ENCODE measurements around the gene TM7SF2. TPM values are rescaled to one million over a fixed set of nuclear protein-coding genes. Genes with fewer than 3 reads are reported as not detected.

TM7SF2 gene
- total and polyA plus RNA-seq, 2 of the 13 experiments (the other 11 are each of a cell fraction or from before 2014, with no cell fraction given): 56.0 to 66.9 TPM

DNA sequence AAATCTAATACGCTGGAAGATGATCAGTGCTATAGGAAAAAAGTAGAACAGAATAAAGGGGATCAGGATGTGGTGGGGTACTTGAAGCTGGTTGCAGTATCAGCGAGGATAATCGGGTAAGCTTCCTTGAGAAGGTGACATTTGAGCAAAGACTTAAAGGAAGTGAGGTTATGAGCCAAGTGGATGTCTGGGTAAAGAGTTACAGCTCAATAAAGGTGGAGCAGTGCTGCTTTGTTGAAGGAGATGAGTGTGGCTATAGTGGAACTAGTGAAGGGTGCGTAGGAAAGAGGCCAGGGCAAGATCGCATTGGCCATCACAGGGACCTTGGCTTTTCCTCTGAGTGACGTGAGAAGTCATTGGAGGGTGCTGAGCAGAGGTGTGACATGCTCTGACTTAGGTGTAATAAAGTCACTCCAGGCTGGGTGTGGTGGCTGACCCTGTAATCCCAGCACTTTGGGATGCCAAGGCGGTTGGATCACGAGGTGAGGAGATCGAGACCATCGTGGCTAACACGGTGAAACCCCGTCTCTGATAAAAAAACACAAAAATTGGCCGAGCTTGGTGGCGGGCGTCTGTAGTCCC lies 24.9 kb downstream of the TM7SF2 start:
- no peak for ATAC-seq
- H3K4me3 ChIP-seq (replicated peaks in 1 of 3; ENCODE audit: insufficient read depth in 1 of 3, low read depth in 2 of 3, low read length in 3 of 3): no peak overlapping the region
- peaks cover 38% of the 10 kb centered on the region for H3K4me1 ChIP-seq (ENCODE audit: insufficient read depth, low read length)
- peaks cover 5 to 15% of the 10 kb centered on the region in 2 experiments; a peak in 4 of 5 replicates for H3K36me3 ChIP-seq (replicated peaks in 1 of 2; ENCODE audit: control insufficient read depth in 1 of 2, insufficient read depth in 2 of 2, low read length in 2 of 2)
- H3K4me2 ChIP-seq (ENCODE audit: low read depth, low read length): no peak overlapping the region
- POLR2A ChIA-PET: interaction anchor here (1.1 to 5.1 kb wide), 5 partner anchors 11 to 44 kb away, joined by 5 to 105 read pairs (median 85); partner anchors contain the start of genes CAPN1, FAU, MRPL49 and SPDYC
- intact Hi-C loops (cut with micrococcal nuclease; ENCODE audit: unreplicated experiment): no loop called here
- H3K27me3 ChIP-seq (ENCODE audit: control insufficient read depth in 1 of 2, insufficient read depth in 2 of 2, low read length in 2 of 2): no peaks in the 10 kb centered on the region; a peak in 1 of 5 replicates
- CTCF ChIA-PET (ENCODE audit: low intra/inter-chr PET ratio, low total read pairs): no interaction called here
- FAIRE-seq: no peak
- no TSS peak for BruUV-seq (replicated peaks)
- WGBS (ENCODE audit: low lambda C conversion rate): 94% methylated on average over 15 of the region's 15 CpGs
- in situ Hi-C loops (cut with HindIII; ENCODE audit: extremely low pct_ligation_motif_present, low pct_unique_long_range_greater_than_20kb): no loop called here
- H3K9ac ChIP-seq (ENCODE audit: insufficient read depth, low read depth, low read length): no peak overlapping the region
- peaks cover 24% of the 10 kb centered on the region for H3K79me2 ChIP-seq (ENCODE audit: insufficient read depth, low read length)
- peaks cover 13% of the 10 kb centered on the region for H4K20me1 ChIP-seq (ENCODE audit: insufficient read depth, low read length)
- no peak overlapping the region for H2AFZ ChIP-seq (ENCODE audit: low read length)
- no peaks in the 10 kb centered on the region for H3K9me3 ChIP-seq (ENCODE audit: low read length)
- H3K27ac ChIP-seq (ENCODE audit: extremely low read length, insufficient read depth, low read length): no peak overlapping the region
- no peak for DNase-seq (ENCODE audit: low spot score)
- TF ChIP-seq ZNF557 (CRISPR knock-in tag; IDR thresholded peaks at IDR 0.05) (no peak), RFXAP (CRISPR knock-in tag; IDR thresholded peaks at IDR 0.05; ENCODE audit: borderline replicate concordance) (no peak), ZNF713 (CRISPR knock-in tag; IDR thresholded peaks at IDR 0.05) (no peak), ZNF264 (CRISPR knock-in tag; IDR thresholded peaks at IDR 0.05) (no peak), KMT2B (CRISPR knock-in tag; IDR thresholded peaks at IDR 0.05) (no peak), ZNF678 (CRISPR knock-in tag; IDR thresholded peaks at IDR 0.05) (no peak), SRY (CRISPR knock-in tag; IDR thresholded peaks at IDR 0.05) (no peak), MIER2 (CRISPR knock-in tag; IDR thresholded peaks at IDR 0.05) (no peak), KAT8 (CRISPR knock-in tag; IDR thresholded peaks at IDR 0.05) (no peak), NR2F1 (CRISPR knock-in tag; IDR thresholded peaks at IDR 0.05) (no peak)
- TF ChIP-seq, protein P1, sequence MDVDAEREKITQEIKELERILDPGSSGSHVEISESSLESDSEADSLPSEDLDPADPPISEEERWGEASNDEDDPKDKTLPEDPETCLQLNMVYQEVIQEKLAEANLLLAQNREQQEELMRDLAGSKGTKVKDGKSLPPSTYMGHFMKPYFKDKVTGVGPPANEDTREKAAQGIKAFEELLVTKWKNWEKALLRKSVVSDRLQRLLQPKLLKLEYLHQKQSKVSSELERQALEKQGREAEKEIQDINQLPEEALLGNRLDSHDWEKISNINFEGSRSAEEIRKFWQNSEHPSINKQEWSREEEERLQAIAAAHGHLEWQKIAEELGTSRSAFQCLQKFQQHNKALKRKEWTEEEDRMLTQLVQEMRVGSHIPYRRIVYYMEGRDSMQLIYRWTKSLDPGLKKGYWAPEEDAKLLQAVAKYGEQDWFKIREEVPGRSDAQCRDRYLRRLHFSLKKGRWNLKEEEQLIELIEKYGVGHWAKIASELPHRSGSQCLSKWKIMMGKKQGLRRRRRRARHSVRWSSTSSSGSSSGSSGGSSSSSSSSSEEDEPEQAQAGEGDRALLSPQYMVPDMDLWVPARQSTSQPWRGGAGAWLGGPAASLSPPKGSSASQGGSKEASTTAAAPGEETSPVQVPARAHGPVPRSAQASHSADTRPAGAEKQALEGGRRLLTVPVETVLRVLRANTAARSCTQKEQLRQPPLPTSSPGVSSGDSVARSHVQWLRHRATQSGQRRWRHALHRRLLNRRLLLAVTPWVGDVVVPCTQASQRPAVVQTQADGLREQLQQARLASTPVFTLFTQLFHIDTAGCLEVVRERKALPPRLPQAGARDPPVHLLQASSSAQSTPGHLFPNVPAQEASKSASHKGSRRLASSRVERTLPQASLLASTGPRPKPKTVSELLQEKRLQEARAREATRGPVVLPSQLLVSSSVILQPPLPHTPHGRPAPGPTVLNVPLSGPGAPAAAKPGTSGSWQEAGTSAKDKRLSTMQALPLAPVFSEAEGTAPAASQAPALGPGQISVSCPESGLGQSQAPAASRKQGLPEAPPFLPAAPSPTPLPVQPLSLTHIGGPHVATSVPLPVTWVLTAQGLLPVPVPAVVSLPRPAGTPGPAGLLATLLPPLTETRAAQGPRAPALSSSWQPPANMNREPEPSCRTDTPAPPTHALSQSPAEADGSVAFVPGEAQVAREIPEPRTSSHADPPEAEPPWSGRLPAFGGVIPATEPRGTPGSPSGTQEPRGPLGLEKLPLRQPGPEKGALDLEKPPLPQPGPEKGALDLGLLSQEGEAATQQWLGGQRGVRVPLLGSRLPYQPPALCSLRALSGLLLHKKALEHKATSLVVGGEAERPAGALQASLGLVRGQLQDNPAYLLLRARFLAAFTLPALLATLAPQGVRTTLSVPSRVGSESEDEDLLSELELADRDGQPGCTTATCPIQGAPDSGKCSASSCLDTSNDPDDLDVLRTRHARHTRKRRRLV (CRISPR knock-in tag; IDR thresholded peaks at IDR 0.05): no peak
- TF ChIP-seq, protein P2, sequence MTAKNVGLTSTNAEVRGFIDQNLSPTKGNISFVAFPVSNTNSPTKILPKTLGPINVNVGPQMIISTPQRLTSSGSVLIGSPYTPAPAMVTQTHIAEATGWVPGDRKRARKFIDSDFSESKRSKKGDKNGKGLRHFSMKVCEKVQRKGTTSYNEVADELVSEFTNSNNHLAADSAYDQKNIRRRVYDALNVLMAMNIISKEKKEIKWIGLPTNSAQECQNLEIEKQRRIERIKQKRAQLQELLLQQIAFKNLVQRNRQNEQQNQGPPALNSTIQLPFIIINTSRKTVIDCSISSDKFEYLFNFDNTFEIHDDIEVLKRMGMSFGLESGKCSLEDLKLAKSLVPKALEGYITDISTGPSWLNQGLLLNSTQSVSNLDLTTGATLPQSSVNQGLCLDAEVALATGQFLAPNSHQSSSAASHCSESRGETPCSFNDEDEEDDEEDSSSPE (CRISPR knock-in tag; IDR thresholded peaks at IDR 0.05): no peak
- TF ChIP-seq, protein P3, sequence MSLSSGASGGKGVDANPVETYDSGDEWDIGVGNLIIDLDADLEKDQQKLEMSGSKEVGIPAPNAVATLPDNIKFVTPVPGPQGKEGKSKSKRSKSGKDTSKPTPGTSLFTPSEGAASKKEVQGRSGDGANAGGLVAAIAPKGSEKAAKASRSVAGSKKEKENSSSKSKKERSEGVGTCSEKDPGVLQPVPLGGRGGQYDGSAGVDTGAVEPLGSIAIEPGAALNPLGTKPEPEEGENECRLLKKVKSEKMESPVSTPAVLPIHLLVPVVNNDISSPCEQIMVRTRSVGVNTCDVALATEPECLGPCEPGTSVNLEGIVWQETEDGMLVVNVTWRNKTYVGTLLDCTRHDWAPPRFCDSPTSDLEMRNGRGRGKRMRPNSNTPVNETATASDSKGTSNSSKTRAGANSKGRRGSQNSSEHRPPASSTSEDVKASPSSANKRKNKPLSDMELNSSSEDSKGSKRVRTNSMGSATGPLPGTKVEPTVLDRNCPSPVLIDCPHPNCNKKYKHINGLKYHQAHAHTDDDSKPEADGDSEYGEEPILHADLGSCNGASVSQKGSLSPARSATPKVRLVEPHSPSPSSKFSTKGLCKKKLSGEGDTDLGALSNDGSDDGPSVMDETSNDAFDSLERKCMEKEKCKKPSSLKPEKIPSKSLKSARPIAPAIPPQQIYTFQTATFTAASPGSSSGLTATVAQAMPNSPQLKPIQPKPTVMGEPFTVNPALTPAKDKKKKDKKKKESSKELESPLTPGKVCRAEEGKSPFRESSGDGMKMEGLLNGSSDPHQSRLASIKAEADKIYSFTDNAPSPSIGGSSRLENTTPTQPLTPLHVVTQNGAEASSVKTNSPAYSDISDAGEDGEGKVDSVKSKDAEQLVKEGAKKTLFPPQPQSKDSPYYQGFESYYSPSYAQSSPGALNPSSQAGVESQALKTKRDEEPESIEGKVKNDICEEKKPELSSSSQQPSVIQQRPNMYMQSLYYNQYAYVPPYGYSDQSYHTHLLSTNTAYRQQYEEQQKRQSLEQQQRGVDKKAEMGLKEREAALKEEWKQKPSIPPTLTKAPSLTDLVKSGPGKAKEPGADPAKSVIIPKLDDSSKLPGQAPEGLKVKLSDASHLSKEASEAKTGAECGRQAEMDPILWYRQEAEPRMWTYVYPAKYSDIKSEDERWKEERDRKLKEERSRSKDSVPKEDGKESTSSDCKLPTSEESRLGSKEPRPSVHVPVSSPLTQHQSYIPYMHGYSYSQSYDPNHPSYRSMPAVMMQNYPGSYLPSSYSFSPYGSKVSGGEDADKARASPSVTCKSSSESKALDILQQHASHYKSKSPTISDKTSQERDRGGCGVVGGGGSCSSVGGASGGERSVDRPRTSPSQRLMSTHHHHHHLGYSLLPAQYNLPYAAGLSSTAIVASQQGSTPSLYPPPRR (CRISPR knock-in tag; IDR thresholded peaks at IDR 0.05; ENCODE audit: borderline replicate concordance): no peak
- TF ChIP-seq, protein P4, sequence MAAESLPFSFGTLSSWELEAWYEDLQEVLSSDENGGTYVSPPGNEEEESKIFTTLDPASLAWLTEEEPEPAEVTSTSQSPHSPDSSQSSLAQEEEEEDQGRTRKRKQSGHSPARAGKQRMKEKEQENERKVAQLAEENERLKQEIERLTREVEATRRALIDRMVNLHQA (CRISPR knock-in tag; IDR thresholded peaks at IDR 0.05): no peak

All from HepG2 (cell line).